HEK293 (cell line): ENCODE results near the gene FLNC.

Source experiments
- CTCF ChIP-seq: fragments of 450-650 bp; formaldehyde crosslinking; IDR thresholded peaks from 2 replicates; pipeline ENCODE4 v1.5.1; 2016; ENCODE audit warnings: missing biosample characterization, missing genetic modification characterization
- ZBTB21 ChIP-seq: fragments of 450-650 bp; formaldehyde crosslinking; IDR thresholded peaks from 2 replicates; pipeline ENCODE4 v1.5.1; 2017; ENCODE audit warnings: missing biosample characterization, missing genetic modification characterization
- ZBTB48 ChIP-seq: fragments of 450-650 bp; formaldehyde crosslinking; IDR thresholded peaks from 2 replicates; pipeline ENCODE4 v1.5.1; 2016; ENCODE audit warnings: missing biosample characterization, missing genetic modification characterization
- ZNF121 ChIP-seq: fragments of 450-650 bp; formaldehyde crosslinking; IDR thresholded peaks from 2 replicates; pipeline ENCODE4 v1.5.1; 2016; ENCODE audit warnings: missing biosample characterization, missing genetic modification characterization
- ZNF146 ChIP-seq: fragments of 450-650 bp; formaldehyde crosslinking; IDR thresholded peaks from 2 replicates; pipeline ENCODE4 v1.5.1; 2016; ENCODE audit warnings: missing biosample characterization, missing genetic modification characterization
- ZNF157 ChIP-seq: fragments of 450-650 bp; formaldehyde crosslinking; IDR thresholded peaks from 2 replicates; pipeline ENCODE4 v1.5.1; 2016; ENCODE audit warnings: missing biosample characterization, missing genetic modification characterization
- ZNF274 ChIP-seq, 2 experiments: fragments of 200-500 bp in 1 of 2; fragments of 450-650 bp in 1 of 2; sonication (Bioruptor generic) in 1 of 2; formaldehyde crosslinking in 1 of 2; IDR thresholded peaks; 2 replicates each; pipeline versions ENCODE4 v1.5.1 to v1.6.1; 2014 to 2016; ENCODE audit warnings: borderline replicate concordance in 1 of 2, inconsistent platforms in 1 of 2, low read length in 1 of 2, missing biosample characterization in 1 of 2, missing genetic modification characterization in 1 of 2
- ZNF350 ChIP-seq: fragments of 450-650 bp; formaldehyde crosslinking; IDR thresholded peaks from 2 replicates; pipeline ENCODE4 v1.5.0; 2017; ENCODE audit warnings: missing biosample characterization, mild to moderate bottlenecking, missing genetic modification characterization
- ZSCAN30 ChIP-seq: fragments of 450-650 bp; IDR thresholded peaks from 2 replicates; pipeline ENCODE4 v1.5.1; 2018; ENCODE audit warnings: missing biosample characterization, mild to moderate bottlenecking, missing genetic modification characterization, moderate library complexity

GRCh38 chr7:128810473-128810872, 19.7 kb upstream of the FLNC start:
- no peak for TF ChIP-seq ZNF157 (tag by site-specific recombination)
- TF ChIP-seq ZSCAN30 (tag by site-specific recombination), result no peak
- TF ChIP-seq ZNF274 (IDR thresholded peaks at IDR 0.05; ENCODE audit: low read length), result no peak
- TF ChIP-seq ZNF274 (tag by site-specific recombination; IDR thresholded peaks at IDR 0.05; ENCODE audit: borderline replicate concordance), result no peak
- TF ChIP-seq ZNF121 (tag by site-specific recombination), result no peak
- TF ChIP-seq ZBTB21 (tag by site-specific recombination), result no peak
- TF ChIP-seq CTCF (tag by site-specific recombination), result no peak
- no peak for TF ChIP-seq ZNF146 (tag by site-specific recombination)
- no peak for TF ChIP-seq ZNF350 (tag by site-specific recombination)
- no peak for TF ChIP-seq ZBTB48 (tag by site-specific recombination)
